ENCODE results near the gene KRTAP16-1.

- no peak for TF ChIP-seq CTCF (IDR thresholded peaks at IDR 0.05)
- TF ChIP-seq POLR2A (IDR thresholded peaks at IDR 0.05): no peak
Measured at GRCh38 chr17:41294016-41294415, 15.1 kb downstream of the KRTAP16-1 start.

Data from Peyer's patch (tissue), 4 donors.